ENCODE measurements around the gene PMPCA.

DNA sequence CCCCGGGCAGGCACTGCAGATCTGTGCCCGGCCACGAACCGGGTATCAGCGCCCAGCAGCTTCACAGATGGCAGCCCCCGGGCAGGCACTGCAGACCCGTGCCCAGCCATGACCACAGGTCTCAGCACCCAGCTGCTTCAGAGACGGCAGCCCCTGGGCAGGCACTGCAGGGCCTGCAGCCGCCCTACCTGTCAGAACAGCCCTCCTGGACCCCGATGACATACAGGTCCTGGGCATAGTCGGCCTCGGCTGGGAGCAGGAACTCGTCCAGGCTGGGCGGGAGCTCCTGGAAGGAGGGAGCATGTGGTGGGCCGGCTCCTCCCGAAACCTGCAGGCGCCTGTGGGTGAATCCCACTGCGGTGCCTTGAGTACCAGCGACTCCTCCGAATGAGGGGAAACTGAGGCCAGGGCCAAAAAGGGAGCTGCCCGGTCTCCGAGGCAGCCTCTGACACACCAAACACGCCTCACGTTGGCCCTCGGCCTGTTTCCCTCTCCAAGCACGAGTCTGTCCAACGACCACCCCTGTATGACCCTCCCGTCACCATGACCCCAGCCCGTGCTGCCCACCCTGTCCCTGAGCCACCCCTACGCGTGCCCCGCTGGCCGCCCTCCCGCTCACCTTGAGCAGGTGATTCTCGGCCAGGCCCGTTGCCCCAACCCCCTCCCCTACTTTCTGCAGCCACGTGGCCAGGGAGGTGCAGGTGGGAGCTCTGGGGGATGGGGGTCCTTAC, 23.6 kb downstream of the PMPCA start:
- TF ChIP-seq, protein P1, sequence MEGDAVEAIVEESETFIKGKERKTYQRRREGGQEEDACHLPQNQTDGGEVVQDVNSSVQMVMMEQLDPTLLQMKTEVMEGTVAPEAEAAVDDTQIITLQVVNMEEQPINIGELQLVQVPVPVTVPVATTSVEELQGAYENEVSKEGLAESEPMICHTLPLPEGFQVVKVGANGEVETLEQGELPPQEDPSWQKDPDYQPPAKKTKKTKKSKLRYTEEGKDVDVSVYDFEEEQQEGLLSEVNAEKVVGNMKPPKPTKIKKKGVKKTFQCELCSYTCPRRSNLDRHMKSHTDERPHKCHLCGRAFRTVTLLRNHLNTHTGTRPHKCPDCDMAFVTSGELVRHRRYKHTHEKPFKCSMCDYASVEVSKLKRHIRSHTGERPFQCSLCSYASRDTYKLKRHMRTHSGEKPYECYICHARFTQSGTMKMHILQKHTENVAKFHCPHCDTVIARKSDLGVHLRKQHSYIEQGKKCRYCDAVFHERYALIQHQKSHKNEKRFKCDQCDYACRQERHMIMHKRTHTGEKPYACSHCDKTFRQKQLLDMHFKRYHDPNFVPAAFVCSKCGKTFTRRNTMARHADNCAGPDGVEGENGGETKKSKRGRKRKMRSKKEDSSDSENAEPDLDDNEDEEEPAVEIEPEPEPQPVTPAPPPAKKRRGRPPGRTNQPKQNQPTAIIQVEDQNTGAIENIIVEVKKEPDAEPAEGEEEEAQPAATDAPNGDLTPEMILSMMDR (IDR thresholded peaks at IDR 0.05): no peak
- TF ChIP-seq POLR2A (IDR thresholded peaks at IDR 0.05): no peak
